Kidney epithelial cell (primary cell): ENCODE data around the gene CLMN. TPM values are rescaled to one million over a fixed set of nuclear protein-coding genes. Genes with fewer than 3 reads are reported as not detected.
"Not testable (repeated sequence)": the region's sequence is repeated elsewhere in the genome, so short reads cannot be mapped to it uniquely, and the experiment has no call there.

Source experiments
- DNase-seq: peaks from one replicate; pipeline ENCODE4 v3.0.0-alpha.2; 2010; ENCODE audit warnings: low read depth
- H3K27me3 ChIP-seq: 2 replicates; pipeline ENCODE4 v1.6.0; 2011; ENCODE audit warnings: low read length; ENCODE audit not compliant: control insufficient read depth, insufficient read depth
- H3K36me3 ChIP-seq: 2 replicates; pipeline ENCODE4 v1.5.1; 2011; ENCODE audit warnings: low read length; ENCODE audit not compliant: control insufficient read depth, insufficient read depth
- H3K4me3 ChIP-seq: 2 replicates; pipeline ENCODE4 v1.5.1; 2011; ENCODE audit warnings: low read depth, mild to moderate bottlenecking, control low read depth, low read length
- CTCF ChIP-seq: IDR thresholded peaks from 2 replicates; pipeline ENCODE4 v1.5.1; 2011; ENCODE audit warnings: mild to moderate bottlenecking, moderate library complexity, low read length, control low read depth, inconsistent platforms; ENCODE audit not compliant: insufficient read depth, poor library complexity, severe bottlenecking
- total RNA-seq: library from RNA; depleted of rRNA; stranded (reverse); fragments of >200 nt; gene quantifications from 2 replicates; pipeline ENCODE4 v1.2.3, GENCODE V29; 2015

Gene CLMN
- total RNA-seq, 1 donor from 2014 or later = 9.8 TPM

- TF ChIP-seq CTCF = no peak
- Histone ChIP-seq H3K36me3 (no peaks in the 10 kb centered on the region), H3K4me3 (no peak overlapping the region), H3K27me3 (no peaks in the 10 kb centered on the region)
- no peak for DNase-seq
These were observed 137.3 kb downstream of the CLMN start for GRCh38 chr14:95182379-95182778.

- Histone ChIP-seq H3K4me3 (no peak overlapping the region), H3K27me3 (no peaks in the 10 kb centered on the region), H3K36me3 (no peaks in the 10 kb centered on the region)
- no peak for TF ChIP-seq CTCF
- no peak for DNase-seq
These were observed 138.6 kb downstream of the CLMN start for GRCh38 chr14:95180966-95181741.

DNA sequence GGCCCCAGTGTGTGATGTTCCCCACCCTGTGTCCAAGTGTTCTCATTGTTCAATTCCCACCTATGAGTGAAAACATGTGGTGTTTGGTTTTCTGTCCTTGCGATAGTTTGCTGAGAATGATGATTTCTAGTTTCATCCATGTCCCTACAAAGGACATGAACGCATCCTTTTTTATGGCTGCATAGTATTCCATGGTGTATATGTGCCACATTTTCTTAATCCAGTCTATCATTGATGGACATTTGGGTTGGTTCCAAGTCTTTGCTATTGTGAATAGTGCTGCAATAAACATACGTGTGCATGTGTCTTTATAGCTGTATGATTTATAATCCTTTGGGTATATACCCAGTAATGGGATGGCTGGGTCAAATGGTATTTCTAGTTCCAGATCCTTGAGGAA is 144.0 kb downstream of the CLMN start:
- not testable (repeated sequence) for H3K36me3 ChIP-seq, H3K27me3 ChIP-seq, H3K4me3 ChIP-seq, DNase-seq

DNA sequence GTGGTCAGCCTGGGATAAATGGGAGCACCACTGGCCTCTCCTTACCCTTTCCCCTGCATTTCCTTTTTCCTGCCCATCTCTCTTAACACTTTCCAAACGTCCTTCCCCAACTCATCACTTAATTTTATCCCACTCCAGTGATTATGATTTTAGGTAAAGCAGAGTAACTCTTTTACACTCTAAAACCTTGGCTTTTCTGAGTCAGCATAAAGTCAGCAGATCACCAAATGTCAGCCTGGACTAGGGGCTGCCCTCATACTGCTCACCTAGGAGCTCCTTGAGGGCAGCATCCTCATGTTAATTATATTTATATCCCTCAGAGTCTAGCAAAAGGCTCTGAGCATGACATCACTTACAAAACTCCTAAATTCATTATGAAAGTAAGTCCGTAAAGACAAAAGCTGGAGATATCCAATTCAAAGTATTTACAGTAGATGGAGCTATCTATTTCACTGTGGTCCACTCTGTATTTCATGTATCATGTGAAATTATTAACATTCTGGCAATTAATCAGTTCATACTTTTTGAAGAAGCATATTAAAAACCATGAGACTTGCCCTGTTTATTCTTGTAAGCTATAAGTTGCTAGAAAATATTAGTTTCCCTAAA is 145.4 kb downstream of the CLMN start:
- no peak for DNase-seq
- H3K4me3 ChIP-seq = no peak overlapping the region
- TF ChIP-seq CTCF = no peak
- no peaks in the 10 kb centered on the region for H3K27me3 ChIP-seq
- no peaks in the 10 kb centered on the region for H3K36me3 ChIP-seq

GRCh38 chr14:95173518-95173917 is 146.2 kb downstream of the CLMN start:
- DNase-seq = no peak
- no peak for TF ChIP-seq CTCF
- Histone ChIP-seq H3K36me3 (no peaks in the 10 kb centered on the region), H3K4me3 (no peak overlapping the region), H3K27me3 (no peaks in the 10 kb centered on the region)

- H3K4me3 ChIP-seq = no peak overlapping the region
- no peaks in the 10 kb centered on the region for H3K27me3 ChIP-seq
- TF ChIP-seq CTCF = no peak
- no peaks in the 10 kb centered on the region for H3K36me3 ChIP-seq
- DNase-seq = no peak
These were observed 152.5 kb downstream of the CLMN start for GRCh38 chr14:95167177-95167576.
